D721Med (cell line): ENCODE results near the gene HOXD12.

Experiments used
- DNase-seq: peaks from one replicate; pipeline ENCODE4 v3.0.0; 2011; ENCODE audit warnings: low spot score; ENCODE audit not compliant: insufficient read length
- FAIRE-seq: peaks from 2 replicates; lab custom pipeline; 2011; peaks lifted over from hg19 to GRCh38; lab: Jason Lieb, UNC
- TF ChIP-seq, protein P1 (sequence below): IDR thresholded peaks from 2 replicates; pipeline ENCODE4 v1.5.1; 2012; ENCODE audit warnings: mild to moderate bottlenecking, control low read depth; ENCODE audit not compliant: insufficient read depth; ENCODE audit errors: missing control alignments

The HOXD12 gene

DNA sequence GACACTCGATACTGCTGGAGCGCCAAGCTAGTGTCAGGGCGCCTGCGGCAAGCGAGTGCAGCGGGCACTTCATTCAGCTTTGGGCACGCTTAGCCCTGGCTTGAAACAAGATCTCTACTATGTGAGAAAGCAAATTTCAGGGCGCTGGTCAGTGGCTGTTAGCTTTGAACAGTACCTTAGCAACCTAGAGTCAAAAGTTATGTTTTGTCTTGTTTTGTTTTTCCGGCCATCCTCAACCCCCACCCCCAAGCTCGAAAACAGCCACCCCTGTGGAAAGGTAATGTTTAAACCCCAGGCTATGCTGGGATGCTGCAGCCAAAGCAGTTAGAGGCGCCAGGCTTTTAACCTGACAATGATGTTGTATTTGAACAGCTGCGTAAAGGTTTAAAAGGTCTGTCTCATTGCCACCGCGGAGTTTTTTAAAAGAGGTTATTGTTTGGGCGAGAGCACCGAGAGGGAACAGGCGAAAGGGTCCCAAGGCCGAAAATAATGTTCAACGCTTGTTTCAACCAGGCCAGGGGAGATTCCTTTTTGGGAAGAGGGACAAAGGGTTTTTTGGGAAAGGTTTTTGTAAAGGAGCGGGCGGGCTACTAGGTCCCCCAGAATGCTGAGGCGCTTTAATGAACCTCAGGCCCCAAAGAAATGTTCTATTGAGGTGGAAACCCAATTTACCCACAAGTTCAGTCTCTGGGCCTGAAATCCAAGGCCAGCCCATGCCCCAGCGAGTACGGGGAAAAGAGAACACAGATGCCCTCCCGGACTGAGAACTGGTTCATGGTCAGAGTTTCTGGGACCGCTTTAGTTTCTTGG, 14.7 kb downstream of the HOXD12 start:
- TF ChIP-seq, protein P1, sequence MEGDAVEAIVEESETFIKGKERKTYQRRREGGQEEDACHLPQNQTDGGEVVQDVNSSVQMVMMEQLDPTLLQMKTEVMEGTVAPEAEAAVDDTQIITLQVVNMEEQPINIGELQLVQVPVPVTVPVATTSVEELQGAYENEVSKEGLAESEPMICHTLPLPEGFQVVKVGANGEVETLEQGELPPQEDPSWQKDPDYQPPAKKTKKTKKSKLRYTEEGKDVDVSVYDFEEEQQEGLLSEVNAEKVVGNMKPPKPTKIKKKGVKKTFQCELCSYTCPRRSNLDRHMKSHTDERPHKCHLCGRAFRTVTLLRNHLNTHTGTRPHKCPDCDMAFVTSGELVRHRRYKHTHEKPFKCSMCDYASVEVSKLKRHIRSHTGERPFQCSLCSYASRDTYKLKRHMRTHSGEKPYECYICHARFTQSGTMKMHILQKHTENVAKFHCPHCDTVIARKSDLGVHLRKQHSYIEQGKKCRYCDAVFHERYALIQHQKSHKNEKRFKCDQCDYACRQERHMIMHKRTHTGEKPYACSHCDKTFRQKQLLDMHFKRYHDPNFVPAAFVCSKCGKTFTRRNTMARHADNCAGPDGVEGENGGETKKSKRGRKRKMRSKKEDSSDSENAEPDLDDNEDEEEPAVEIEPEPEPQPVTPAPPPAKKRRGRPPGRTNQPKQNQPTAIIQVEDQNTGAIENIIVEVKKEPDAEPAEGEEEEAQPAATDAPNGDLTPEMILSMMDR, result no peak
- no peak for DNase-seq
- no peak for FAIRE-seq

- DNase-seq, result no peak
- TF ChIP-seq, protein P1, result no peak
- no peak for FAIRE-seq
These were observed 15.5 kb downstream of the HOXD12 start for GRCh38 chr2:176114930-176115625.

GRCh38 chr2:176115883-176116813, 16.6 kb downstream of the HOXD12 start, which contains the start of gene HOXD10:
Gene HOXD10, plus strand, starts transcription at chr2:176116778. Its CDS starts 56 bp downstream, at chr2:176116834.
- no peak for DNase-seq
- TF ChIP-seq, protein P1, result no peak
- no peak for FAIRE-seq

DNA sequence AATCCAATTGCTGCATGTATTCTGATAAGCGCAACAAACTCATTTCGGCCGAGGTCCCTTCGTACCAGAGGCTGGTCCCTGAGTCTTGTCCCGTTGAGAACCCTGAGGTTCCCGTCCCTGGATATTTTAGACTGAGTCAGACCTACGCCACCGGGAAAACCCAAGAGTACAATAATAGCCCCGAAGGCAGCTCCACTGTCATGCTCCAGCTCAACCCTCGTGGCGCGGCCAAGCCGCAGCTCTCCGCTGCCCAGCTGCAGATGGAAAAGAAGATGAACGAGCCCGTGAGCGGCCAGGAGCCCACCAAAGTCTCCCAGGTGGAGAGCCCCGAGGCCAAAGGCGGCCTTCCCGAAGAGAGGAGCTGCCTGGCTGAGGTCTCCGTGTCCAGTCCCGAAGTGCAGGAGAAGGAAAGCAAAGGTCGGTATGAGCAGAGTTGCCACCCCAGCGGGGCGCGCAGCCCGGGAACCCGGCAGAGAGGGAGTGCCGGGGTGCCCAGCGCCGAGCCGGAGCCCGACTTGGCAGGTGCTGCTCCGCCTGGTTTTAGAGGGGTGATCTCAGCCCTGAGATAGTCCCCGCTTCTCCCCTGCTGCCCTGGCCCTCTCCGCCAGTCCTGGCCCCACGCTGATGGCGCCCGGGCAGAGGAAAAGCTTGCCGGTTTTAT, 17.7 kb downstream of the HOXD12 start:
- FAIRE-seq (no peak), DNase-seq (no peak)
- TF ChIP-seq, protein P1, result no peak

GRCh38 chr2:176117823-176118371, 18.3 kb downstream of the HOXD12 start:
- DNase-seq, result no peak
- no peak for FAIRE-seq
- TF ChIP-seq, protein P1, result no peak
